MCF 10A (cell line): ENCODE data around the gene ADCY1. TPM values are rescaled to one million over a fixed set of nuclear protein-coding genes. Genes with fewer than 3 reads are reported as not detected.

Experiments used
- BruUV-seq: library from RNA; stranded (reverse); fragments of 400-500 nt; replicated peaks from 2 replicates; lab custom pipeline; 2021; lab: Mats Ljungman, UMichigan
- CTCF ChIA-PET: fragments of 300-600 bp; sonication (Branson Sonifier 250); formaldehyde crosslinking; extraction: SDS; loops from one replicate; lab custom pipeline; 2021; ENCODE audit warnings: antibody characterized with exemption, inconsistent platforms; lab: Yijun Ruan, JAX
- POLR2A ChIA-PET: fragments of 300-600, 350-650 bp; sonication (Branson Sonifier 250); formaldehyde crosslinking; extraction: SDS; loops from one replicate; lab custom pipeline; 2020; ENCODE audit warnings: antibody characterized with exemption, inconsistent platforms; lab: Yijun Ruan, JAX
- DNase-seq: peaks from one replicate; pipeline ENCODE4 v3.0.0-alpha.2; 2018; ENCODE audit not compliant: unreplicated experiment
- H3K27ac Mint-ChIP-seq: one replicate; pipeline ENCODE4 v1.8.0; 2022; ENCODE audit warnings: mild to moderate bottlenecking, low read depth, mixed read lengths; ENCODE audit not compliant: unreplicated experiment
- H3K27me3 Mint-ChIP-seq: one replicate; pipeline ENCODE4 v1.8.0; 2022; ENCODE audit warnings: mixed read lengths; ENCODE audit not compliant: insufficient read depth, unreplicated experiment
- H3K36me3 Mint-ChIP-seq: one replicate; pipeline ENCODE4 v1.8.0; 2022; ENCODE audit warnings: mild to moderate bottlenecking, moderate library complexity, mixed read lengths; ENCODE audit not compliant: insufficient read depth, unreplicated experiment
- H3K4me1 Mint-ChIP-seq: one replicate; pipeline ENCODE4 v1.8.0; 2022; ENCODE audit warnings: mixed read lengths; ENCODE audit not compliant: insufficient read depth, unreplicated experiment
- H3K4me3 Mint-ChIP-seq: one replicate; pipeline ENCODE4 v1.8.0; 2022; ENCODE audit warnings: mild to moderate bottlenecking, moderate library complexity, mixed read lengths; ENCODE audit not compliant: unreplicated experiment
- H3K9me3 Mint-ChIP-seq: one replicate; pipeline ENCODE4 v1.8.0; 2022; ENCODE audit warnings: mixed read lengths; ENCODE audit not compliant: unreplicated experiment
- CTCF ChIP-seq: fragments of 200-600 bp; IDR thresholded peaks from one replicate; pipeline ENCODE4 v1.8.0; 2022; ENCODE audit warnings: antibody characterized with exemption, mild to moderate bottlenecking; ENCODE audit not compliant: unreplicated experiment
- intact Hi-C: fragments of 100-400 bp; cut with micrococcal nuclease; formaldehyde crosslinking; loops from 2 replicates; pipeline ENCODE4 v1.14.1; 2022
- total RNA-seq: library from RNA; stranded (reverse); gene quantifications from 2 replicates; pipeline ENCODE4 v1.2.3, GENCODE V29; 2022

The ADCY1 gene
- total RNA-seq, 1 experiment from 2014 or later = 0.61 TPM

- no peak for TF ChIP-seq CTCF
- no peaks in the 10 kb centered on the region for H3K36me3 Mint-ChIP-seq
- H3K9me3 Mint-ChIP-seq = no peaks in the 10 kb centered on the region
- H3K27me3 Mint-ChIP-seq = peaks cover 21% of the 10 kb centered on the region
- ChIA-PET POLR2A (no interaction called here), CTCF (interaction anchor here (0.6 to 0.8 kb wide), 2 partner anchors 24 to 33 kb away, joined by 3 read pairs; no protein-coding TSS in a partner anchor)
- H3K4me3 Mint-ChIP-seq = no peak overlapping the region
- intact Hi-C loops = no loop called here
- H3K4me1 Mint-ChIP-seq = peaks cover 5% of the 10 kb centered on the region
- no peak overlapping the region for H3K27ac Mint-ChIP-seq
- no peak for DNase-seq
- no TSS peak for BruUV-seq
These were observed 113.6 kb downstream of the ADCY1 start for GRCh38 chr7:45687721-45688120.

GRCh38 chr7:45688382-45688781 lies 114.2 kb downstream of the ADCY1 start:
- no peak overlapping the region for H3K4me3 Mint-ChIP-seq

GRCh38 chr7:45689011-45689796 lies 115.0 kb downstream of the ADCY1 start:
- Mint-ChIP-seq H3K4me1 (peaks cover 5% of the 10 kb centered on the region), H3K36me3 (no peaks in the 10 kb centered on the region), H3K9me3 (no peaks in the 10 kb centered on the region), H3K4me3 (no peak overlapping the region), H3K27ac (no peak overlapping the region), H3K27me3 (peaks cover 21% of the 10 kb centered on the region)
- no peak for DNase-seq
- ChIA-PET CTCF (interaction anchor here (0.9 to 1.3 kb wide), 2 partner anchors 15 to 27 kb away, joined by 3 to 4 read pairs; no protein-coding TSS in a partner anchor), POLR2A (no interaction called here)
- intact Hi-C loops = no loop called here
- no peak for TF ChIP-seq CTCF
- no TSS peak for BruUV-seq

More at GRCh38 chr7:45688382-45688781, 114.2 kb downstream of the ADCY1 start:
- Mint-ChIP-seq H3K4me1 (peaks cover 5% of the 10 kb centered on the region), H3K9me3 (no peaks in the 10 kb centered on the region), H3K36me3 (no peaks in the 10 kb centered on the region), H3K27me3 (peaks cover 21% of the 10 kb centered on the region), H3K27ac (no peak overlapping the region)
- DNase-seq = no peak
- TF ChIP-seq CTCF = no peak
- ChIA-PET CTCF (interaction anchor here (0.6 to 1.3 kb wide), 3 partner anchors 16 to 33 kb away, joined by 3 to 4 read pairs (median 3); no protein-coding TSS in a partner anchor), POLR2A (no interaction called here)
- no TSS peak for BruUV-seq
- intact Hi-C loops = no loop called here
